ENCODE results near the gene ANO1.

DNA sequence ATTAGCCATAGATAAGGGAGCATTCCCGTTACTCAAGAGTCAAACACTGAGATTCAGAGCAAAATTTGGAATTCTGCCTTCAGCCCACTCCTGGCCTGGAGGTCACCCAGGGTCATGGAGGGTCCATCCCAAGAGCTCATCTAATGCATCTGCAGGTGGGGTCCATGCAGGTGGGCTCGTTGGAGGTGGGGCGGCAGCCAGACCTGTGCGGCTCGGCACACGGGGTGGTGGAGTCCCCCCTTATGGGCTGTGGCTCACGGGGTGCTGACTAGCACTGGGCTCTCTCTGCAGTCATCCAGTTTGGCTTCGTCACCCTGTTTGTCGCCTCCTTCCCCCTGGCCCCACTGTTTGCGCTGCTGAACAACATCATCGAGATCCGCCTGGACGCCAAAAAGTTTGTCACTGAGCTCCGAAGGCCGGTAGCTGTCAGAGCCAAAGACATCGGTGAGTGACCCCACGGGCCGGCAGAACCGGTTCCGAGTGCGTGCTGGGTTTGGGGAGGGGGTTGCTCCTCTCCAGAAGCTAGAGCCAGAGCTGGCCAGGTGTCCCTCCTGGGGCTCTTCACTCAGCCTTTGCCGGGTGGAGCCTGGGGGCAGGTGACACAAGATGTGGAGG lies 92.6 kb downstream of the ANO1 start:
- no peak for TF ChIP-seq EZH2 (IDR thresholded peaks at IDR 0.05)
- no peak for TF ChIP-seq POLR2AphosphoS5 (IDR thresholded peaks at IDR 0.05; ENCODE audit: borderline replicate concordance, low read depth, low read length)
- TF ChIP-seq FOXP2 (optimal IDR thresholded peaks at IDR 0.05; ENCODE audit: control extremely low read depth, extremely low read length, insufficient read depth) = no peak

Data from SK-N-MC (cell line).